ENCODE measurements around the gene HECTD3.
"Not testable (repeated sequence)": the region's sequence is repeated elsewhere in the genome, so short reads cannot be mapped to it uniquely, and the experiment has no call there.

HECTD3 gene

DNA sequence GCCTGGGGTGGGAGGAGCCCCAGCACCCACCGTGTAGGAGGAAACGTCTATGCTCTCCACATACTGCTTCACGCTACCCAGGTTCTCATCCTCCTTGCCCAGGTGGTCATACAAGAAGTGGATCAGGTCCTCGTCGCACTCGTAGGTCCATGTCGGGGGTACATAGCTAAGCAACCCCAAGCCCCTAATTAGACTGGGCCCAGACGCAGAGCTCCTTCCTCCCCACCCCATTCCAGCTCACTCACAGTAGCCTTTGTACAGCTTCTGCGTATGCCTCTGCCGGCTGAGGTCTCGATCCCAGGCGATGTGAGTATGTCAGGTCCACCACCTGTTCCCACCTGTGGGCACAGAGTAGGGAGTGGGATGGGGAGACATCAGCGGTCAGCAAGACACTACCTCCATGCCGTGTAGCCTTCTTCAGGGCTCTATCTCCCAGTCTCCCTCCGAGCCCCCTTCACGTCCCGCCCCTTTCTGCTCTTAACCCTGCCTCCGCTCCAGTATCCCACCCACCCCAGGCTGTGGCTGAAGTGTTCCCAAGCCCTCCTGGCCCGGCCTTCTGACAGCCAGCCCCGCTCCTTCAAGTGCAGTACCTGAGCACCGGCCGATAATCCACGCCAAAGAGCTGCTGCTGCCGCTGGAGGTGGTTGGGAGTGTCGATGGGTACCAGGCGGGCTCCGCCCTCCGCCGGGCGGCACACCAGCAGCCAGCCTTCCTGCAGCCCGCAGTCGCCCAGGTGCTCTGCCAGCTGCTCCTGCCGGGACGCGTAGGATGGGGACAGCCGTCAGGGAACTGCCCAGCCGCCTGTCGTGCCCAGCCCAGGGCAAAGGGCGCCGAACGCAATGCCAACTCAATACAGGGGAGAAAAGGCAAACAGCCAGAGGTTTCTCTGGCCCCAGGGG is 919 bp downstream of the HECTD3 start:
- Histone ChIP-seq H3K9me3 (no peaks in the 10 kb centered on the region), H3K4me1 (peaks cover 11% of the 10 kb centered on the region), H3K27me3 (ENCODE audit: low read depth) (no peaks in the 10 kb centered on the region), H3K4me3 (peak overlapping the region; percentile 56), H3K36me3 (replicated peaks) (peaks cover 30% of the 10 kb centered on the region)
- peak; percentile 7 to 37 for DNase-seq (ENCODE audit: low spot score in 2 of 2)
- in situ Hi-C loops (cut with MboI; ENCODE audit: low sequenced_read_pairs) = loop anchor here (5.0 to 10.0 kb wide), 4 partner anchors 173 to 565 kb away; partner anchors contain the start of gene TESK2

DNA sequence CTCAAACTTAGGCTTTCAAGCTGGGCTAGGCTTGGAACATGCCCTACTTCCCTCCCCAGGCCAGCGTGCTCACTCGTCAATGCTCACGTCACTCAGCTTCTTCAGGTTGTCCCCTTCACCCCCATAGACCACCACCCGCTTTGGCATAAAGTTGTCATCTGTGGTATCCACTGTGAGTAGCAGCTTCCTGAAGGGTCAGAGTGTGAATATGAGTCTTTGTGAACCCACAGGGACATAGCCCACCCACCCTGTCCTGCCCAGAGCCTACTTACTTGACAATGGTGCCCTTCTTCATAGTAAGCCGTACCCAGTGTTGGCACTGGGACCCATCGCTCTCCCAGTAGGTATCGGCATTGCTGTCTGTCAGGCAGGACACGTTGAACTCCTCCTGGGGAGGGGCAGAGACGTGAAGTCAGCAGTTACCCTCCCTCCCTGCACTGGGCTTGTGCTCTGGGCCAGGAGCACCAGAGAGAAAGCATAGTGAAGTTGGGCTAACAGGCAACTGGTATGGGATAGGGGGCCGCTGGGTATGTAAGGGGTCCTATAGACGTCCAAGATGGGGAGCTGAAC is 1.7 kb downstream of the HECTD3 start:
- Histone ChIP-seq H3K9me3 (no peaks in the 10 kb centered on the region), H3K27me3 (ENCODE audit: low read depth) (no peaks in the 10 kb centered on the region), H3K4me3 (no peak overlapping the region), H3K4me1 (peaks cover 11% of the 10 kb centered on the region), H3K36me3 (replicated peaks) (peaks cover 30% of the 10 kb centered on the region)
- in situ Hi-C loops (cut with MboI; ENCODE audit: low sequenced_read_pairs) = no loop called here
- no peak for DNase-seq (ENCODE audit: low spot score in 2 of 2)

DNA sequence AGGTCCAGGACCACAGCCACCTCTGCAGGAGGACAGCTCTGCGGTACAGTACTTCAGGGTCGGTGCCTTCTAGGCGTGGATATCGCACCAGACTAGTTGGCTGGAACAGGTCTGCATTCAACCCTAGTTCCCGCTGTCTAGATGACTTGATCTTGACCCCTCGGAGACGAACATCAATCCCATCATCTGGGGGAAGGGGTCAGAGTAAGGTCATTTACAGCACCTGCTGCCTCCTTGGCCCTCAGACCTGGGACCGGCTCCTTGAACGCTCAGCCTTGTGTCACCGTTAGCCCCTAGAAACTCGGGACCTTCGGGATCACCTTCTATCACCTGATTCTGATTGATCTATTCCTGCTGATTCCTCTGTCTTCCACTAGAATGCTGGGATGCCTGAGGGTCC is 2.6 kb downstream of the HECTD3 start:
- peaks cover 11% of the 10 kb centered on the region for H3K4me1 ChIP-seq
- no peak for DNase-seq (ENCODE audit: low spot score in 2 of 2)
- no peak overlapping the region for H3K4me3 ChIP-seq
- no peaks in the 10 kb centered on the region for H3K9me3 ChIP-seq
- H3K27me3 ChIP-seq (ENCODE audit: low read depth) = no peaks in the 10 kb centered on the region
- in situ Hi-C loops (cut with MboI; ENCODE audit: low sequenced_read_pairs) = no loop called here
- H3K36me3 ChIP-seq (replicated peaks) = peaks cover 32% of the 10 kb centered on the region

DNA sequence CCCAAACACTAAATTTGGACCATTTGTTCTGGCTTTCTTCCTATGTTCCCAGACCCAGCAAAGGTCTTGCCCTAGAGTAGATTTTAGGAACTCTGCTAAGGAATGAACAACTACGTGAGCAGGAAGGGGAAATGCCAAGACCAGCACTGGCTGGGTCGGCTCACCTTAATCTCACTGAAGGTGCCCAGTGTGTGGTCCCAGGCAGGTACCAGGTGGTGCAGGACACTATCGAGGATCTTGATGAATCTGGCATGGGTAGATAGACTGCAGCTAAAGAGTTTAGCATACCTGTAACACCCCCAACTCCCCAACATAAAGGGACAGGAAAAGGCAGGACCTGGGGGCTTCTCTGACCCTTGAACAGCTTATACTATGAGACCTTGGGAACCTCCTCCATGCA is 3.0 kb downstream of the HECTD3 start:
- H3K36me3 ChIP-seq (replicated peaks) = peaks cover 35% of the 10 kb centered on the region
- H3K9me3 ChIP-seq = no peaks in the 10 kb centered on the region
- in situ Hi-C loops (cut with MboI; ENCODE audit: low sequenced_read_pairs) = no loop called here
- peaks cover 9% of the 10 kb centered on the region for H3K4me1 ChIP-seq
- no peak overlapping the region for H3K4me3 ChIP-seq
- H3K27me3 ChIP-seq (ENCODE audit: low read depth) = no peaks in the 10 kb centered on the region
- no peak for DNase-seq (ENCODE audit: low spot score in 2 of 2)

DNA sequence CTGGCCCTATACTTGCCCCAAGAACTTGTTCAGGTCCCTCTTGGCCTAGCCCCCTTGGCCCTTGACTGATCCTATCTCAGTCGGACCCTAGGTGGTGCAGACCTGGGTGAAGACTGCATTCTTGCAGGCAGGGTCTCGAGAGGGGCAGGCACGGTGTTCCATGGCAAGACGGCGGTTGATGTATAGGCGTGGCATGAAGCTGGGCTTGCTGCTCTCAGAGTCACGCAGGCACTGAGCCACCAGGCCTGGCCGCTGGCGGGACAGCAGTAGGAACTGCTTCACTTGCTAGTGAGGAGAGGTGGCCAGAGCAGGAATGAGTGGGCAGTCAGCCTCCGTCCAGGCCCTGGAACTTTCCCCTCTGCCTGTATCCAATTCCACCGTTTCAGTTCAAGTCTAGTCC is 3.8 kb downstream of the HECTD3 start:
- peaks cover 40% of the 10 kb centered on the region for H3K36me3 ChIP-seq (replicated peaks)
- DNase-seq (ENCODE audit: low spot score in 2 of 2) = no peak
- in situ Hi-C loops (cut with MboI; ENCODE audit: low sequenced_read_pairs) = no loop called here
- no peaks in the 10 kb centered on the region for H3K9me3 ChIP-seq
- H3K27me3 ChIP-seq (ENCODE audit: low read depth) = no peaks in the 10 kb centered on the region
- H3K4me3 ChIP-seq = no peak overlapping the region
- peaks cover 9% of the 10 kb centered on the region for H3K4me1 ChIP-seq

DNA sequence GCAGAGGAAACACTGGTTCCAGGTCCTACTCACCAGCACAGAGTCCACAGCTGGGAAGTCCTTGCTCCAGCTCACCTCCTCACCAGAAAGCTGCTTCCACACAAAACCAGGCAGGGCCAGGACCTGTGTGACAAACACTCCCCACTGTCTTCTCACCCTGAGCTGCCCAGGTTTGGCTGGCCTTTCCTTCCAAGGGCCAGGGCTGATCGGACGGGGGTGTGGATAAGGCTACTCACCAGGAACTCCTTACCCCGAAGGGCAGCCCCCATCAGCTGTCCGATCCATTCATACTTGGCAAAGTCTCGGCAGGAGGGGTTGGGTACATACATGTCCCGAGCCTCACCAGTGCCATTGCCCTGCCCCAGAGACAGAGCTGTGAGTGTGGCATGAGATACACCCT is 5.4 kb downstream of the HECTD3 start:
- no peak for DNase-seq (ENCODE audit: low spot score in 2 of 2)
- no peaks in the 10 kb centered on the region for H3K9me3 ChIP-seq
- in situ Hi-C loops (cut with MboI; ENCODE audit: low sequenced_read_pairs) = no loop called here
- H3K4me1 ChIP-seq = peaks cover 3% of the 10 kb centered on the region; the same call in 1 of the 2 replicates
- H3K27me3 ChIP-seq (ENCODE audit: low read depth) = no peaks in the 10 kb centered on the region
- H3K36me3 ChIP-seq (replicated peaks) = peaks cover 40% of the 10 kb centered on the region
- no peak overlapping the region for H3K4me3 ChIP-seq

DNA sequence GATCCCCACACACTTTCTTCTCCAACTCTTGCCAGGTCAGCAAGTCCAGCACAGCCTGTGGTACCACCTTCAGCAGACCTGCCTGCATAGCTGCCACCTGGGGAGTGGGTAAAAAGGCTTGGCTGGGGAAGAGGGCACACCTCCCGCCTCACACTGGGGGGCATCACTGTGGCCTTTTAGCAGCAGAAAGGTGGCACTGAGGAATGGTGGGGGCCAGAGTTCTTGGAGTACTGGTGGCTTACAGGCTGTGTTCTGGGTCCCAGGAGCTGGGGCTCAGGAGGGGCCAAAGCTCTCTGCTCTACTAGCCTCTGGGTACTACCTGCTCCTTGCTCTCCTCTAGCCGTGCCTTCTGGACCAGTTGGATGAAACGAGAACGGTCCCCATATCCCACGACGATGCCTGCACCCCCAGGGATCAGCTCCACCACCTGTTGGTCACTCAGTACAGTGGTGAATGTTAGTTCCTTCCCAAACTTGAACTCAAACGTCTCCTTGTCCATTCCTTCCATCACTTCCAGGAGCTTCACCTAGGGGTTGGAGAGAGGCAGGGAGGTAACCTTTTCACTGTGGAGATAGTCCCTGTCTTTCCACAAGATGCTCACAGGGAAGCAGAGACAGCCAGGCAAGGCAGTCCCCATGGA is 6.7 kb downstream of the HECTD3 start:
- DNase-seq (ENCODE audit: low spot score in 2 of 2) = no peak
- no peaks in the 10 kb centered on the region for H3K9me3 ChIP-seq
- H3K4me3 ChIP-seq = no peak overlapping the region
- H3K27me3 ChIP-seq (ENCODE audit: low read depth) = no peaks in the 10 kb centered on the region
- H3K4me1 ChIP-seq = peaks cover 4% of the 10 kb centered on the region; the same call in 1 of the 2 replicates
- H3K36me3 ChIP-seq (replicated peaks) = peaks cover 40% of the 10 kb centered on the region
- in situ Hi-C loops (cut with MboI; ENCODE audit: low sequenced_read_pairs) = no loop called here

DNA sequence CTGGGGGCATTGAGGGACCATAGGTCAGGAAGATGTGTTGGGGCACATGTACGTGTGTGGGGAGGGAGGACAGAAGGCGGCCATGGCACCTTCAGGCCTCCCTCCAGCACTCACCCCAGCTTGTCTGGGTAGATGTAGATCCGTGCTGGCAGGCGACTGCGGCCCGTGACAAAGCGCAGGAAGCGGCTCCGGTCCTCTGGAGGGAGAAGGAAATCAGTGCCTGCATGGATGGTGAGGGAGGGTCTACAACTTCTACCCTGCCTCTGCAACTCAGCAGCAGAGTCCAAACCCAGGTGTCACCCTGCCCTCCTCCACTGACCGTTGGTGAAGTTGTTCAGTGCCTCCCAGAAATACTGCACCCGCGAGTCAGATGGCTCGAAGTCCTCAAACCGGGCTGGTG is 7.4 kb downstream of the HECTD3 start:
- Histone ChIP-seq H3K4me3 (no peak overlapping the region), H3K36me3 (replicated peaks) (peaks cover 40% of the 10 kb centered on the region), H3K27me3 (ENCODE audit: low read depth) (no peaks in the 10 kb centered on the region), H3K4me1 (peaks cover 4% of the 10 kb centered on the region; the same call in 1 of the 2 replicates), H3K9me3 (no peaks in the 10 kb centered on the region)
- DNase-seq (ENCODE audit: low spot score in 2 of 2) = no peak
- in situ Hi-C loops (cut with MboI; ENCODE audit: low sequenced_read_pairs) = no loop called here

DNA sequence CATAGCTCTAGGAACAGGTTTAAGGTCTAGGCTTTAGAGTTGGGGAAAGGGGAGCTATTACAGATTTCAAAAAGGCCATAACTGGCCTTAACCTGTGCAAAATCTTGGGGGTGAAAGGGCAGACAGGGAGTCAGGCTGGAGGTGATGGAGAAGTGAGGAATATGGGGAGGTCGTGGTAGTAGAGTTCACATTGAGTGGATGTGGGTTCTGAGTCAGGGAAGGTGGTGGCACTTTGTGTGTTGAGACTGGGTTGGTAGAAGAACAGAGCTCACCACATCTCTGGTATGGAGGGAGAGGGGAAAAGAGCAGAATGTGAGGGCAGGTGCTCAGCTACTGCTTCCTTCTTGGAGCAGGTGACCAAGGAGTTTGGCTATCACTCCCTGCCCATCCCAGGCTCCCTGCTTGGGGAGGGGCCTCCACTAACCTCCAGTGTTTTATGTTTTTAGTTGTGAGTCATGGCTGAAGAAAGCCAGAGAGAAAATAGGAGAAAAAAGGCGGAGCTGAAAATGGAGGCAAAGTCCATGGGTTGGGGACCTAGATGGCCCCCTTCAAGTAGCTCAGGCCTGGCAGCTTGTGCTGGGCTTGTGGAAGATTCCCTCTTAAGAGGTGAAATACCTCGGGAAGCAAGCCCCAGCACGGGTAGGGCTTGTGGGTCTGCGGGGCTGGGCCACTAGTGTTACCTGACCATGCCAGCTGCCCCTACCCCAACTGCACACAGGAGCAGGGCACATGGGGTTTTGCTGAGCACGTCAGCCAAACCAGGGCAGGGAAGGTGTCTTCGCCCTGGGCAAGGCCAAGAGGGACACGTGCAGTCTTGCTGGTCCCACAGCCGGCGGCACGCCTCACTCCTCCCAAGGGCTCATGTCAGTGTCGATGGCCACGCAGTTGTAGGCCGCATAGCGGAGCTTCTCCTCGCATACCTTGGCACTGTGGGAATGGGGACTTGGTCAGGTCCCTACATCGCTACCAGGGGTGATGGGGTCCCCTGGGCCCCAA is 8.2 kb downstream of the HECTD3 start:
- no peak overlapping the region for H3K4me3 ChIP-seq
- no peaks in the 10 kb centered on the region for H3K27me3 ChIP-seq (ENCODE audit: low read depth)
- in situ Hi-C loops (cut with MboI; ENCODE audit: low sequenced_read_pairs) = no loop called here
- H3K9me3 ChIP-seq = no peaks in the 10 kb centered on the region
- peaks cover 4% of the 10 kb centered on the region; the same call in 1 of the 2 replicates for H3K4me1 ChIP-seq
- peaks cover 40% of the 10 kb centered on the region for H3K36me3 ChIP-seq (replicated peaks)
- DNase-seq (ENCODE audit: low spot score in 2 of 2) = no peak

DNA sequence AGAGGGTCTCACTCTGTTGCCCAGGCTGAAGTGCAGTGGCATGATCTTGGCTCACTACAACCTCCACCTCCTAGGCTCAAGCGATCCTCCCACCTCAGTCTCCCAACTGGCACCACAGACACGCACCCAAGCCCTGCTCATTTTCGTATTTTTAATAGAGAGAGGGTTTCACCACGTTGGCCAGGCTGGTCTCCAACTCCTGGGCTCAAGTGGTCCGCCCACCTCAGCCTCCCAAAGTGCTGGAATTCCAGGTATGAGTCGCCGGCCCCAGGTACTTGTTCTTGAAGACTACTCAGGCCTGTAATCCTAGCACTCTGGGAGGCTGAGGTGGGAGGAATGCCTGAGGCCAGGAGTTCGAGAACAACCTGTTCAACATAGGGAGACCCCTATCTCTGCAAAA is 9.5 kb downstream of the HECTD3 start:
- peaks cover 29% of the 10 kb centered on the region for H3K36me3 ChIP-seq (replicated peaks)
- in situ Hi-C loops (cut with MboI; ENCODE audit: low sequenced_read_pairs); H3K4me3 ChIP-seq: not testable (repeated sequence)

DNA sequence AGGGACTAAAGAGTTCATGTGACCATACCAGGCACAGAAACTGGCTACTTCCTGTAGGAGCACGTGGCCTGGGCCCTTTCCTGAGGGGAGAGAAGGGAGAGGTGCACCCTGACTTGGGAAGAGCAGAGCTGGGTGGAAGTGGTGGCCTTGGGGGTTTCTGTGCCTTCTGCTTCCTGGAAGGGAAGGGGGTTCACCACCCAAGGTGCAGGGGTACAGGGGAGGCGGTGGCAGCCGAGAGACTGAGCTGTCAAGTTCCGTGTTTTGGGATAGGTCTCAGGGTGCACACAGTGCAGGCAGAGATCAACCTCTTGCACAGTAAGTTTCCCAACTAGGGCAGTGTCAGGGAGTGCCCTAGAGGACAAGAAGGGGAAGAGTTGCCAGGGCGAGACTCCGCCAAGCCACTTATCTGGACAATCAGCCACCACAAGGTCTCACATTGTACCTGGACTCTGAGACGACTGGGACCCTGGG is 10.1 kb downstream of the HECTD3 start:
- Histone ChIP-seq H3K27me3 (ENCODE audit: low read depth) (no peaks in the 10 kb centered on the region), H3K4me3 (no peak overlapping the region), H3K36me3 (replicated peaks) (peaks cover 29% of the 10 kb centered on the region), H3K9me3 (no peaks in the 10 kb centered on the region), H3K4me1 (peaks cover 4% of the 10 kb centered on the region; the same call in 1 of the 2 replicates)
- DNase-seq (ENCODE audit: low spot score in 2 of 2) = no peak
- in situ Hi-C loops (cut with MboI; ENCODE audit: low sequenced_read_pairs) = no loop called here

More for the DNA sequence above, 9.5 kb downstream of the HECTD3 start:
- H3K27me3 ChIP-seq (ENCODE audit: low read depth); H3K4me1 ChIP-seq; DNase-seq (ENCODE audit: low spot score in 2 of 2); H3K9me3 ChIP-seq: not testable (repeated sequence)

DNA sequence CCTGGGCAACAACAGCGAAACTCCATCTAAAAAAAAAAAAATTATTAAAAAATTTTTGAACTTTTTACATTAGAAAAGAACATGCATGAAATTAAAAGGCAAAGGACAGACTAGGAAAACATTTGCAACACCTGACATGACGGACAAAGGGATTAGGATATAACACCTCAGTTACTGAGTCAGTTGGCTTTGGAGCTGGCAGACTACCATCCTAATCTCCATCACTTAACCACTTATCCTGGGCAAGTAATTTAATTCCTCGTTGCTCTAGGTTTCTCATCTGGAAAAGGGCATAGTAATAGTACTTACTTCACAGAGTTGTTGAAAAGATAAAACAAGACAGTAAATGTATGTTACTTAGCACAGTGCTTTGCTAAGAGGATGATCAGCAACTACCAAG is 11.9 kb downstream of the HECTD3 start:
- no peaks in the 10 kb centered on the region for H3K27me3 ChIP-seq (ENCODE audit: low read depth)
- DNase-seq (ENCODE audit: low spot score in 2 of 2) = no peak
- no peak overlapping the region for H3K4me3 ChIP-seq
- in situ Hi-C loops (cut with MboI; ENCODE audit: low sequenced_read_pairs) = no loop called here
- H3K9me3 ChIP-seq = no peaks in the 10 kb centered on the region
- peaks cover 14% of the 10 kb centered on the region for H3K36me3 ChIP-seq (replicated peaks)
- peaks cover 4% of the 10 kb centered on the region; the same call in 1 of the 2 replicates for H3K4me1 ChIP-seq
